ENCODE measurements around the gene PLD2. TPM values are rescaled to one million over a fixed set of nuclear protein-coding genes. Genes with fewer than 3 reads are reported as not detected.

The PLD2 gene
- total and polyA plus RNA-seq, 9 of the 15 experiments (the other 6 are each of a cell fraction or from before 2014, with no cell fraction given), result 0.20 to 7.5 (median 3.3) TPM

DNA sequence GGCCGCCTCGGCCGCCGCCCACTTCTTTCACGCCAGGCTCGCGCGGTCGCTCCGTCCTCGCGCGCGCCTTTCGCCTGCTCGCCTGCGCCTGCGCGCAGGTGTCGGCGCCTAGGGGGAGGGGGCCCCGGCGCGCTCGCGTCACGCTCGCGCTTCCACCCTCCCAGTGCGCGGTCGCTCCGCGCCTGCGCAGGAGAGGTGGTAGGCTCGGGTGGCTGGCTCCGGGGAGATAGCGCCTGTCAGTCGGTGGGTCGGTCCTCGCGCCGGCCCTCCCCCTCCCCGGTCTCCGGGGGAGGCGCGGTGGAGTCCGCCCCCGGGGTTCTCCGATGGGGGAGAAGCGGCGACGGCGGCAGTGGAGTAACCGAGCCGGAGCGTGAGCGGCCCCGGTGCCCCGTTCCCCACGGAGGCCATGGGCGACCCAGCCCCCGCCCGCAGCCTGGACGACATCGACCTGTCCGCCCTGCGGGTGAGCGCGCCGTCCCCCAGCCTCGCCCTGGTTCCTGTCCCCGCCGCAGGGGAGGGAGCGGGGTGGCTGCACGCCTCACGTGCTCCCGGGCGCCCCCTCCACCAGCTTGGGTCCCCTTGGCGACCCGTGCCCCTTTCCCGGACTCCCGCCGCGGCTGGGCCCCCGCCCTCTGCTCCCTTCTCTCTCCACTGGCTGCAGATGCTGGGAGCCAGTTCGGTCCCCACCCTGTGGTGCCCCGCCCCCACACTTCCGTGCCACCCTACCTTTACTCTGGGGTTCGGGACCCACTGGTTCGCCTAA is 26.4 kb downstream of the PLD2 start, which contains the start of gene MINK1 (continued):
- TF ChIP-seq, protein P1, sequence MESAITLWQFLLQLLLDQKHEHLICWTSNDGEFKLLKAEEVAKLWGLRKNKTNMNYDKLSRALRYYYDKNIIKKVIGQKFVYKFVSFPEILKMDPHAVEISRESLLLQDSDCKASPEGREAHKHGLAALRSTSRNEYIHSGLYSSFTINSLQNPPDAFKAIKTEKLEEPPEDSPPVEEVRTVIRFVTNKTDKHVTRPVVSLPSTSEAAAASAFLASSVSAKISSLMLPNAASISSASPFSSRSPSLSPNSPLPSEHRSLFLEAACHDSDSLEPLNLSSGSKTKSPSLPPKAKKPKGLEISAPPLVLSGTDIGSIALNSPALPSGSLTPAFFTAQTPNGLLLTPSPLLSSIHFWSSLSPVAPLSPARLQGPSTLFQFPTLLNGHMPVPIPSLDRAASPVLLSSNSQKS (CRISPR knock-in tag; IDR thresholded peaks at IDR 0.05), result no peak
- TF ChIP-seq, protein P2, sequence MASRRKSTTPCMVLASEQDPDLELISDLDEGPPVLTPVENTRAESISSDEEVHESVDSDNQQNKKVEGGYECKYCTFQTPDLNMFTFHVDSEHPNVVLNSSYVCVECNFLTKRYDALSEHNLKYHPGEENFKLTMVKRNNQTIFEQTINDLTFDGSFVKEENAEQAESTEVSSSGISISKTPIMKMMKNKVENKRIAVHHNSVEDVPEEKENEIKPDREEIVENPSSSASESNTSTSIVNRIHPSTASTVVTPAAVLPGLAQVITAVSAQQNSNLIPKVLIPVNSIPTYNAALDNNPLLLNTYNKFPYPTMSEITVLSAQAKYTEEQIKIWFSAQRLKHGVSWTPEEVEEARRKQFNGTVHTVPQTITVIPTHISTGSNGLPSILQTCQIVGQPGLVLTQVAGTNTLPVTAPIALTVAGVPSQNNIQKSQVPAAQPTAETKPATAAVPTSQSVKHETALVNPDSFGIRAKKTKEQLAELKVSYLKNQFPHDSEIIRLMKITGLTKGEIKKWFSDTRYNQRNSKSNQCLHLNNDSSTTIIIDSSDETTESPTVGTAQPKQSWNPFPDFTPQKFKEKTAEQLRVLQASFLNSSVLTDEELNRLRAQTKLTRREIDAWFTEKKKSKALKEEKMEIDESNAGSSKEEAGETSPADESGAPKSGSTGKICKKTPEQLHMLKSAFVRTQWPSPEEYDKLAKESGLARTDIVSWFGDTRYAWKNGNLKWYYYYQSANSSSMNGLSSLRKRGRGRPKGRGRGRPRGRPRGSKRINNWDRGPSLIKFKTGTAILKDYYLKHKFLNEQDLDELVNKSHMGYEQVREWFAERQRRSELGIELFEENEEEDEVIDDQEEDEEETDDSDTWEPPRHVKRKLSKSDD (conservative IDR thresholded peaks at IDR 0.05; ENCODE audit: low read length), result no peak
- TF ChIP-seq ZNF408 (CRISPR knock-in tag; IDR thresholded peaks at IDR 0.05; ENCODE audit: low read depth) (no peak), BCOR (IDR thresholded peaks at IDR 0.05) (no peak), XRCC5 (IDR thresholded peaks at IDR 0.05; ENCODE audit: low read depth, low read length) (no peak), ZEB2 (IDR thresholded peaks at IDR 0.05) (no peak), ZNF586 (CRISPR knock-in tag; conservative IDR thresholded peaks at IDR 0.05) (no peak), ELF2 (CRISPR knock-in tag; IDR thresholded peaks at IDR 0.05) (no peak), THRAP3 (IDR thresholded peaks at IDR 0.05; ENCODE audit: borderline replicate concordance) (no peak), RFX5 (IDR thresholded peaks at IDR 0.05; ENCODE audit: low read depth, low read length) (no peak), ZFPM2 (CRISPR knock-in tag; IDR thresholded peaks at IDR 0.05) (no peak), ZC3H8 (IDR thresholded peaks at IDR 0.05) (no peak), KLF6 (CRISPR knock-in tag; IDR thresholded peaks at IDR 0.05; ENCODE audit: borderline replicate concordance) (no peak)
- TF ChIP-seq, protein P3, sequence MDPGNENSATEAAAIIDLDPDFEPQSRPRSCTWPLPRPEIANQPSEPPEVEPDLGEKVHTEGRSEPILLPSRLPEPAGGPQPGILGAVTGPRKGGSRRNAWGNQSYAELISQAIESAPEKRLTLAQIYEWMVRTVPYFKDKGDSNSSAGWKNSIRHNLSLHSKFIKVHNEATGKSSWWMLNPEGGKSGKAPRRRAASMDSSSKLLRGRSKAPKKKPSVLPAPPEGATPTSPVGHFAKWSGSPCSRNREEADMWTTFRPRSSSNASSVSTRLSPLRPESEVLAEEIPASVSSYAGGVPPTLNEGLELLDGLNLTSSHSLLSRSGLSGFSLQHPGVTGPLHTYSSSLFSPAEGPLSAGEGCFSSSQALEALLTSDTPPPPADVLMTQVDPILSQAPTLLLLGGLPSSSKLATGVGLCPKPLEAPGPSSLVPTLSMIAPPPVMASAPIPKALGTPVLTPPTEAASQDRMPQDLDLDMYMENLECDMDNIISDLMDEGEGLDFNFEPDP (CRISPR knock-in tag; IDR thresholded peaks at IDR 0.05), result no peak
- TF ChIP-seq, protein P4, sequence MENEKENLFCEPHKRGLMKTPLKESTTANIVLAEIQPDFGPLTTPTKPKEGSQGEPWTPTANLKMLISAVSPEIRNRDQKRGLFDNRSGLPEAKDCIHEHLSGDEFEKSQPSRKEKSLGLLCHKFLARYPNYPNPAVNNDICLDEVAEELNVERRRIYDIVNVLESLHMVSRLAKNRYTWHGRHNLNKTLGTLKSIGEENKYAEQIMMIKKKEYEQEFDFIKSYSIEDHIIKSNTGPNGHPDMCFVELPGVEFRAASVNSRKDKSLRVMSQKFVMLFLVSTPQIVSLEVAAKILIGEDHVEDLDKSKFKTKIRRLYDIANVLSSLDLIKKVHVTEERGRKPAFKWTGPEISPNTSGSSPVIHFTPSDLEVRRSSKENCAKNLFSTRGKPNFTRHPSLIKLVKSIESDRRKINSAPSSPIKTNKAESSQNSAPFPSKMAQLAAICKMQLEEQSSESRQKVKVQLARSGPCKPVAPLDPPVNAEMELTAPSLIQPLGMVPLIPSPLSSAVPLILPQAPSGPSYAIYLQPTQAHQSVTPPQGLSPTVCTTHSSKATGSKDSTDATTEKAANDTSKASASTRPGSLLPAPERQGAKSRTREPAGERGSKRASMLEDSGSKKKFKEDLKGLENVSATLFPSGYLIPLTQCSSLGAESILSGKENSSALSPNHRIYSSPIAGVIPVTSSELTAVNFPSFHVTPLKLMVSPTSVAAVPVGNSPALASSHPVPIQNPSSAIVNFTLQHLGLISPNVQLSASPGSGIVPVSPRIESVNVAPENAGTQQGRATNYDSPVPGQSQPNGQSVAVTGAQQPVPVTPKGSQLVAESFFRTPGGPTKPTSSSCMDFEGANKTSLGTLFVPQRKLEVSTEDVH (IDR thresholded peaks at IDR 0.05; ENCODE audit: low read depth, partially characterized antibody), result no peak
- TF ChIP-seq, protein P5, sequence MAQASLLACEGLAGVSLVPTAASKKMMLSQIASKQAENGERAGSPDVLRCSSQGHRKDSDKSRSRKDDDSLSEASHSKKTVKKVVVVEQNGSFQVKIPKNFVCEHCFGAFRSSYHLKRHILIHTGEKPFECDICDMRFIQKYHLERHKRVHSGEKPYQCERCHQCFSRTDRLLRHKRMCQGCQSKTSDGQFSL (CRISPR knock-in tag; IDR thresholded peaks at IDR 0.05), result no peak; the same call in 1 of the 2 replicates
- TF ChIP-seq, protein P5 (tag; IDR thresholded peaks at IDR 0.05), result no peak
- TF ChIP-seq, protein P6, sequence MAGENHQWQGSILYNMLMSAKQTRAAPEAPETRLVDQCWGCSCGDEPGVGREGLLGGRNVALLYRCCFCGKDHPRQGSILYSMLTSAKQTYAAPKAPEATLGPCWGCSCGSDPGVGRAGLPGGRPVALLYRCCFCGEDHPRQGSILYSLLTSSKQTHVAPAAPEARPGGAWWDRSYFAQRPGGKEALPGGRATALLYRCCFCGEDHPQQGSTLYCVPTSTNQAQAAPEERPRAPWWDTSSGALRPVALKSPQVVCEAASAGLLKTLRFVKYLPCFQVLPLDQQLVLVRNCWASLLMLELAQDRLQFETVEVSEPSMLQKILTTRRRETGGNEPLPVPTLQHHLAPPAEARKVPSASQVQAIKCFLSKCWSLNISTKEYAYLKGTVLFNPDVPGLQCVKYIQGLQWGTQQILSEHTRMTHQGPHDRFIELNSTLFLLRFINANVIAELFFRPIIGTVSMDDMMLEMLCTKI (IDR thresholded peaks at IDR 0.05; ENCODE audit: partially characterized antibody), result no peak
